PFSK-1 (cell line): ENCODE data around the gene NAA20.
A peak's percentile ranks its signal among the peaks of the same experiment; 100 is the strongest.

Experiments
- FOXP2 ChIP-seq: optimal IDR thresholded peaks from 2 replicates; pipeline ENCODE3; 2011; ENCODE audit warnings: borderline replicate concordance, control low read depth, inconsistent platforms; ENCODE audit not compliant: insufficient read depth; ENCODE audit errors: extremely low read length, extremely low read depth
- POLR2AphosphoS5 ChIP-seq: IDR thresholded peaks from 2 replicates; pipeline ENCODE4 v1.6.1; 2012; ENCODE audit warnings: low read depth, mild to moderate bottlenecking, control low read depth, low read length, moderate library complexity
- SIN3A ChIP-seq: IDR thresholded peaks from 2 replicates; pipeline ENCODE4 v1.6.1; 2012; ENCODE audit warnings: mild to moderate bottlenecking, low read length, moderate library complexity, borderline replicate concordance; ENCODE audit not compliant: insufficient read depth
- TAF1 ChIP-seq: IDR thresholded peaks from 2 replicates; pipeline ENCODE4 v1.6.1; 2012; ENCODE audit warnings: low read length, control low read depth, borderline replicate concordance; ENCODE audit not compliant: insufficient read depth
- TF ChIP-seq, protein P1 (sequence below), 2 experiments: IDR thresholded peaks; 2 replicates each; pipeline versions ENCODE4 v1.6.1 to v1.8.0; 2011 to 2012; ENCODE audit warnings: low read depth in 2 of 2, low read length in 2 of 2, control low read depth in 1 of 2, inconsistent platforms in 1 of 2, mild to moderate bottlenecking in 1 of 2, moderate library complexity in 1 of 2; ENCODE audit not compliant: insufficient read depth in 1 of 2

The NAA20 gene

DNA sequence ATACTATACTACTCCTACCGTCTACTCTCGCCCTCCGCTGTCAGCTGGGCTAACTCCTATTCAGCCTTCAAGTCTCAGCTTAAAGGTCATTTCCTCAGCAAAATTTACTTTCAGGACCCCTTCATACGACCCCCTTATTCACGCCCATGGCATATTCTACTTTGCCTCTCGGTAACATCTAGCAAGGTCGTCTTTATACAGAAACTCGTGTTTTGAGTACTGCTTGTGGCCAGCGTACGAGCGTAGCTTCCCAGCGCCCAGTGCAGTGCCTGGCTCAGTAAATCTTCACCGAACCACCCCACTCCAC lies 34.6 kb downstream of the NAA20 start:
- TF ChIP-seq POLR2AphosphoS5 (no peak), SIN3A (no peak), FOXP2 (no peak), TAF1 (no peak)
- TF ChIP-seq, protein P1, sequence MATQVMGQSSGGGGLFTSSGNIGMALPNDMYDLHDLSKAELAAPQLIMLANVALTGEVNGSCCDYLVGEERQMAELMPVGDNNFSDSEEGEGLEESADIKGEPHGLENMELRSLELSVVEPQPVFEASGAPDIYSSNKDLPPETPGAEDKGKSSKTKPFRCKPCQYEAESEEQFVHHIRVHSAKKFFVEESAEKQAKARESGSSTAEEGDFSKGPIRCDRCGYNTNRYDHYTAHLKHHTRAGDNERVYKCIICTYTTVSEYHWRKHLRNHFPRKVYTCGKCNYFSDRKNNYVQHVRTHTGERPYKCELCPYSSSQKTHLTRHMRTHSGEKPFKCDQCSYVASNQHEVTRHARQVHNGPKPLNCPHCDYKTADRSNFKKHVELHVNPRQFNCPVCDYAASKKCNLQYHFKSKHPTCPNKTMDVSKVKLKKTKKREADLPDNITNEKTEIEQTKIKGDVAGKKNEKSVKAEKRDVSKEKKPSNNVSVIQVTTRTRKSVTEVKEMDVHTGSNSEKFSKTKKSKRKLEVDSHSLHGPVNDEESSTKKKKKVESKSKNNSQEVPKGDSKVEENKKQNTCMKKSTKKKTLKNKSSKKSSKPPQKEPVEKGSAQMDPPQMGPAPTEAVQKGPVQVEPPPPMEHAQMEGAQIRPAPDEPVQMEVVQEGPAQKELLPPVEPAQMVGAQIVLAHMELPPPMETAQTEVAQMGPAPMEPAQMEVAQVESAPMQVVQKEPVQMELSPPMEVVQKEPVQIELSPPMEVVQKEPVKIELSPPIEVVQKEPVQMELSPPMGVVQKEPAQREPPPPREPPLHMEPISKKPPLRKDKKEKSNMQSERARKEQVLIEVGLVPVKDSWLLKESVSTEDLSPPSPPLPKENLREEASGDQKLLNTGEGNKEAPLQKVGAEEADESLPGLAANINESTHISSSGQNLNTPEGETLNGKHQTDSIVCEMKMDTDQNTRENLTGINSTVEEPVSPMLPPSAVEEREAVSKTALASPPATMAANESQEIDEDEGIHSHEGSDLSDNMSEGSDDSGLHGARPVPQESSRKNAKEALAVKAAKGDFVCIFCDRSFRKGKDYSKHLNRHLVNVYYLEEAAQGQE (IDR thresholded peaks at IDR 0.05; ENCODE audit: insufficient read depth in 1 of 2, low read depth in 2 of 2, low read length in 2 of 2) = no peak

DNA sequence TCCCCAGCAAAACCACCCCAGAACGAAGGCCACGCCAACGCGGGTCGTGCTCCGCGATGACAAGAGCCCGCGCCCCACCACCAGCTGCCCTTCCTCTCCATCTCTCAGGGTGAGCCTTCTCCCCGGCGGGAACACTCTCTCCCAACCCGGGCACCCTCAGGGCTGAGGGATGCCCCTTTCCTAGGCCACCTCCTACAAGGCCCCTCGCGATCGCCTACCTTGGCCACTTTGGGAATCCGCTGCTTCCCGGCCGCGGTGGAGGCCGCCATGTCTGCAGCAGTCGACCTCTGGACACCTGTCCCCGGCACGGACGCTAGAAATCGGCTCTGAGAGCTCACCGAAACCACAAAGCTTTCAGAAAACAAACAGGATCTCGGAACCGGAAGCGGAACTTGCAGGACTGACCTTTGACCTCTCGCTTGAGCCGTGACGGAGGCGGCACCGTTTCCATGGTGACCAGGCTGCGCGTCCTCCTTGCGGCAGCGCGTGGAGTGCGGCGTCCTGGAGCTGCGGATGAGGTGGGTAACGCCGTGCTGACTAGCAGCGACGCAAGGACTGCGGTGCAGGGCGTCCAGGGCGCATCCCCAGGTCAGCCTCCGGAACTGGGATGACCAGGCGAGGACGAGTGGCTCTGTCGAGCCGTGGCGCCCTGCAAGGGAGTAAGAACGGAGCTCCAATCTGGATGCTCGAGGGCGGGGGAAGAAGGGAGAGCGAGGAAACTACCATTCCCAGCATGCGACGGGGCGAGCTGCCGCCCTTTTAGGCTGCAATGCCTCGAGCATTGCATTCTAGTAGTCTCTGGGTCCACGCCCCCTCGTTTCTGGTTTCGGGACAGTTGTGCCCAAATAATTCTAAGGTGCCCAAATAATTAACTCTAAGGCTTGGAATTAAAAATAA lies 35.2 kb downstream of the NAA20 start, which contains the start of the genes CFAP61 and CRNKL1:
Gene CFAP61 (plus strand): TSS at position 459 of the 897 bp plus-strand sequence. CDS start 4,122 bp downstream, outside the sequence.
Gene CRNKL1 (minus strand): TSS at position 393 of the 897 bp plus-strand sequence. CDS start 124 bp downstream, at position 269.
- TF ChIP-seq, protein P1 (IDR thresholded peaks at IDR 0.05; ENCODE audit: insufficient read depth in 1 of 2, low read depth in 2 of 2, low read length in 2 of 2) = no peak
- TF ChIP-seq POLR2AphosphoS5 (0 out of 2 replicates have a peak, but pooled peaks have one; percentile 44), FOXP2 (peak; percentile 88), TAF1 (peak; percentile 58; the same call in 1 of the 2 replicates), SIN3A (peak; percentile 99)

DNA sequence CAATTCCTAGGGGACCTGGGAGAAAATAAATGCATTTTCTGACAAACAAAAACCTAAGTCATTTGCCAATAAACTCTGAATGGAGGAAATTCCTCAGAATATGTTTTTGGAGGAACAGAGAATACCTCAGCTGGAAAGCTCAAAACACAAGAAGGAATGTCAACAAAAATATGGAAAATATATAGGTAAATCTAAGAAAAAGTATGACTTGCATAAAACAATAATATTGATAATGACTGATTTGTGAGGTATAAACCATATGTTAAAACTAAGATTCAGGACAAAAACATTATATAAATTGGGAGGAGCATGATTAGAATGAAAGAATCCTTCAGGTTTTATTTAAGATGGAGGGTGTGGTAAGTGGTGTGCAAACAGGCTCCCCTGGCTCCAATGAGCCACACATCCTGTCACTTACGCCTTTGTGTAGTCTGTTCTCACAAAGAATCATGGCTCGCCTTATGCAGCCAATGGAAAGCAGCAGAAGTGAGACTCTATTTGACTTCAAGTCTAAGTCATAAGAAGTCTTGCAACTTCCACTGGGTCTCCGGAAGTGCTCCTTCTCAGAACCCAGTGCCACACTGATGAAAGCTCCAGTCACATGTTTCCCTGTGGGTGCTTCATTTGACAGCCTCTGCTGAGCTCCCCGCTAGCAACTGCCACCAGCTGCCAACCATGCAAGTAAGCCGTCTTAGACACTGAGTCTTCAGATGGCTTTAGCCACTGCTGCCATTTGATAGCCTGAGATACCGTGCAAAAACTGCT lies 43.3 kb downstream of the NAA20 start:
- TF ChIP-seq TAF1 (no peak), POLR2AphosphoS5 (no peak), SIN3A (no peak), FOXP2 (no peak)
- TF ChIP-seq, protein P1 (IDR thresholded peaks at IDR 0.05; ENCODE audit: insufficient read depth in 1 of 2, low read depth in 2 of 2, low read length in 2 of 2) = no peak

DNA sequence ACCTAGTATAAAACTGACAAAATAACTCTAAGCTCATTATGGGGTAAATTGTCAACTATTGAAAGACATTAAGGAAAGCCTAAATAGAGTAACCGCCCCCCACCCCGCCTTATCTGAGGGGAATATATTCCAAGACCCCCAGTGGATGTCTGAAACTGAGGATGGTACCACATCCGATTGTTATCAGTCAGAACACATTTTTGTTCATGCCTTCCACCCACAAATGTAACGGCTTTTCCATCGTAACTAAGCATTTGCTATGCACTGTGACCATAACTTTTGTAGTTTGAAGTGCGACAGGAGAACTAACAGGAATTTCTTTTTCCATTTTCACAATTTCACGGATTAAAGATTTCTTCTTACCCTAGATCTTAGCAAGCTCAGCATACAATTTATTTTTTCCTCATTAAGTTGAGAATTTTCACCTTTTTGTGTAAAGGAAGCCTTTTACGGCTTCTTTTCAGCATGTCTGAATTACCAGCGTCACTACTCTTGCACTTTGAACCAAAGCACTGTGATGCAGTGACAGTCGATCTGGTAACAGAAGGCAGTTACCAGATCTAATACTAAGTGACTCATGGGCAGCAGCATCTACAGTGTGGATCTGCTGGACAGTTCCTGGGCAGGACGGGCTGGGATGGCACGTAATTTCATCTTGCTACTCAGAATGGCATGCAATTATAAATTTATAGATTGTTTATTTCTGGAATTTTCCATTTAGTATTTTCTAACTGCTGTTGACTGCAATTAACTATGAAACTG lies 47.0 kb downstream of the NAA20 start:
- TF ChIP-seq POLR2AphosphoS5 (no peak), FOXP2 (no peak)
- TF ChIP-seq, protein P1 (IDR thresholded peaks at IDR 0.05; ENCODE audit: insufficient read depth in 1 of 2, low read depth in 2 of 2, low read length in 2 of 2) = peak; percentile 60 to 89; a peak in 3 of 4 replicates
